GM19452 (cell line): Measurements from ENCODE around the gene ST3GAL5.

Source experiments
- ATAC-seq: cut with Tn5 transposase; IDR thresholded peaks from one replicate; pipeline ENCODE4 v1.9.1; 2021; ENCODE audit not compliant: unreplicated experiment

Gene ST3GAL5

DNA sequence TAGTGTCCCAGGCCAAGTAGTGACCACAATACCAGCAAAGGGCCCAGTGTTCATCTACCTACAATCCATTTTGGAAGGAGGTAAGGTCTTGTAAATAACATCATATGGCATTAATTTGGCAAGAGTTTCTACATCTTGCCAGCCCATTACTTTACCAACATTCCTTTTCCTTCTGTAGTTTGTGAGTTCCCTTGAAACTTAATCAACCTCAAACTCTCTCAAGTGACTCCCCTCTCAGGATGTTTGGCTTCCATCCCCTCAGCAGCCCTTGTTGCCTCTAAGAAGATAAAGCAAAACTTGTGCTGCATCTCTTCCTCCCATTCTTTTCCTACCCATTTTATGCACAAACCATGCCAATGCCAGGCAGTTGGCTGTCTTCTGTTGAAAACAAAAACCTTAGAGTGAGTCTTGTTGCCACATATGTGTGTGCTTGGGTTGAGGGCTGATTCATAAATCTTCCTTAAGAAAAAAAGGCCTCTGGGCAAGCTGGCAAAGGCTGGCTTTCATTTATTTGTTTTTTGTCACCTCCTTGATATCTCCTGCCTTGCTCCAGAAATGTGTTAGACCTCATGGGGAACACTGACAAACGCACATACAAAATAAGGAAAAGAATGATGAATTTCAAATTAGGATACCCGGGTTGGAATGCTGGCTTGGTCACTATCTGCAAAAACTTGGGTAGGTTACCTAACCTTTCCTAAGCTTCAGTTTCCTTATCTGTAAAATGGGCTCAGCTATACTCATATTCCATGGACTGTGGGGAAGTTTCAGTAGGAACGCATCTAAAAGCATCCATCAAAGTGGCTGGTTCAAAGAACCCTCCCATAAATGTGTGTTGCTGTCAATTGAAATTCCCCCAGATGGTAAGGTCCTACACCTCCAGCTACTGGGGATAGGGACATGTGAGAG is 29.4 kb upstream of the ST3GAL5 start:
- no peak for ATAC-seq

DNA sequence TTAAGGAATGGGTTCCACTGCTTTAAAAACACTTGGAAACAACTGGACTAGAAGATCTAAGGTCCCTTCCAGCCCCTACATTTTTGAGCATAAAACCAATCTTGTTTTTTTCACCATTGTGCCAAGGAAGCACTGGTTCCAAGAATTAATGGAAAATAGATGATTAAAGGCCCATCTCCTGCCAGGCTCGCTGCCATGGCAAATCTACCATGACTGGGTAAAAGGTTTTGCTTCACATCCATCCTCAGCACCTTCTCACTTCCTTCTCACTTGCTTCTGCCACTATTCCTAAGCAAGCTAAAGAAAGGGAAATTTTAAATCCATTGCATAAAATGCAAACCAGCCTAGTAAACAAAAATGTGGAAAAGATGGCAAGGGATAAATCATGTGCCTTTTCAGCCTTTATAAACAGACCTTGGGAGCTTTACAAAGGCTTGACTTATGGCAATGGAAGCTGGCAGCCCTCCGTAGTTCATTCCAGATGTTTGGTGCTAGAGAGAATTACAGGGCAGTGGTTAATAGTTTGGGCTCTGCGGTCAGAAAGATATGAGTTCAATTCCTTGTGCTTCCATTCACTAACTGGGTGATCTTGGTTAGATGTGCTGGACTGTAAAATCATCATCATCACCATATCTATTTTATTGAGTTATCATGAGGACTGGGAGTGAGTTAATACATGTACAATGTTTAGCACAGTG is 27.0 kb upstream of the ST3GAL5 start:
- ATAC-seq: no peak

DNA sequence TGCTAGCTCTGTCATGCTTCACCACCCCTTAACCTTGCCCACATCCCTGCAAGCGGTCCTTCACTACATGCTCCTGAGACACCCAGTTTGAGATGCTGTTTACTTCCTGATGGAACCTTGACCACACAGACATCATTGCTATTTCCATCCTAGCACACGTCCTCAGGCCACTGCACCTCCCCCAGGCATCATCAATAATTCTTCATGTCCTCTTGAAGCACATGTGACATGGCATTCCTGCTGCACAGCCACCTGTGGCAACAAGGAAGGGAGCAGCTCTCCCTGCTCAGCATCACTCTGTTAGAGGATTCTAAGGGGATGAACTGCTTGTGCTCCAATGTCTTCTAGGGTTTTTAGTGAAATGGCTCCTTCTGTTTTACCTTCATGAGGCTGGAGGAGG is 26.1 kb upstream of the ST3GAL5 start:
- ATAC-seq: no peak

DNA sequence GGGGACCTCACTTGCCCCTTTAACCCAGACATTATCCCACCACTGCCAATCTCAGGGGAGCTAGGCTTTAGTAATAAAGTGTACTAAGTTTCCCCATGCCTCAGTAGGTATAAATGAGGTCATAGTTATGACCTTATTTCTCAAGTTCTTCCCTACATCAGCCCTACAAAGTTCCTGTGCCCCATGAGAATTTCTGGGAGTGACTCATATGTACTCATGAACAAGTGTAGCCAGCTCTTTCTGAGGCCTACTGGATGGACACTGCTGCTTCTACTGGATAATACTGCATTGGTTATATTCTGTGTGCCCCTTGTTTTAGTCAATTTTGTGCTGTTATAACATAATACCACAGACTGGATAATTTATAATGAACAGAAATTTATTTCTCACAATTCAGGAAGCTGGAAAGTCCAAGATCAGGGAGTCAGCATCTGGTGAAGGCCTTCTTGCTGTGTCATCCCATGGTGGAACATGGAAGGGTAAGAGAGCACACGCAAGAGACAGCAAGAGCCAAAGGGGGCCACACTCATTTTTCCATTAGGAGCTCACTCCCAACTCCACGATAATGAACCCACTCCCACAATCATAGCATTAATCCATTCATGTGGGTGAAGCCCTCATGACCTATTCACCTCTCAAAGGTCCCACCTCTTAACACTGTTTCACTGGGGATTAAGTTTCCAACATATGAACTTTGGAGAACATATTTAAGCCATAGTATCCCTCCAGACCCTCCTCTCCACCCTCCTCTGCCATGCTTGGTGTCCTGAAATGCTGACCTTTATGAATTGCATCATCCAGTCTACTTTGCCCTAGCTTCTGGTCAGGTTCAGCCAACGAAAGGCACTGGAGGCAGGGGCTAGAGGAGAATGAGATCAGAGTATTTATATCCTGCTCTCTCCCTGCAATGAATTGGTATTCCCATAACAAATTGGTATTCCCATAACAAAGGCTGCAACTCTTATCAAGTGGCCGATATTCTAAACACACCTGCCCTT is 25.4 kb upstream of the ST3GAL5 start:
- ATAC-seq: no peak

DNA sequence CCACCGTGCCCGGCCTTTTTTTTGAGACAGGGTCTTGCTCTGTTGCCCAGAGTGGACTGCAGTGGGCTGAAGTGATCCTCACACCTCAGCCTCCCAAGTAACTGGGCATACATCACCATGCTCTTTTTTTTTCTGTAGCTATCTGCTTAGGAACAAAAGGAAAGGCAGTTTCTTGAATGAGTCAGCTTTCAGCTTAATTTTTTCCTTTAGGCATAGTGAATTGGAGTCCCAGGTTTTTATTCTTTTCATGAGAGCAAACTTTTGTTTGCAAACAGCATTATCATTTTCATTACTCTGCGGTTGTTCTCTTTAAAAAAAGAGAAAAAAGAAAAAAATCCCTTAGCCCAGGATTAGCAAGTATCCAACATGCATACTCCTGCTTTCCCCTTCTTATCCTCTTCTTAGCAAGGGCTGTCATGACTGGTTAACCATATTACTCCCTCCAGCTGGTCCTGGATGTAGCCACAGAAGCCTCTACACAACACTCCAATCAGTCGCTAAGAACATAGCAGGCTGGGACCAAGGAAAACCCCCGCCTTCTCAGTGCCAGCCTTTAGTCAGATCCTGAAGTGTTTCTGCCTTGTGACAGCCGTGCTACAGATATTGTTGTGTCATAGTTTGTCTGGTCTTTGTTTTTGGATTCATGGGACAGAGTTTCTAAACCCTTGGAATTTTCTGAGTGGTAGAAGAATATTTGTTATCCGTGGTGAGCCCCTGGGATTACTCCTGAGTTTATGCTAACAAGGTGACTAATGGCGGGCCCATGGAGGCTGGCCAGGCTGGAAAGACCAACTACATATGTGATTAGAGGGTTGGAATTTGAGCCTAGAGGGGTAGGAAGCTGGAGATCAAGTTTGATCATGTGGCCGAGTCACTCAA is 23.3 kb upstream of the ST3GAL5 start:
- ATAC-seq: no peak

DNA sequence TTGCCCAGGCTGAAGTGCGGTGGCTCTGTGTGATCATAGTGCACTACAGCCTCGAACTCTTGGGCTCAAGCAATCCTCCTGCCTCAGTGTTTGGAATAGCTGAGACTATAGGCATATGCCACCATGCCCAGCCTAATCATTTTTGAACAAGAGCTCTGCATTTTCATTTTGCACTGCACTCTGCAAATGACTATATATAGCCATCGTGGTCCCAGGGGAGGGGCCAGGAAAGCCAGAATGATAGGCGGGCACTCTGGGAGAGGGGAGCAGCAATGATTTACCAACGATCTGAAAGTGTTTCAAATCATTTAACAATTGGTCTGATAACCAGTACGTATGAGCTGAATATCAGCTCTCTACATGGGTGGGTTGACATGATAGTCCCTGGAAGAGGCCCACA is 22.3 kb upstream of the ST3GAL5 start:
- ATAC-seq: no peak

DNA sequence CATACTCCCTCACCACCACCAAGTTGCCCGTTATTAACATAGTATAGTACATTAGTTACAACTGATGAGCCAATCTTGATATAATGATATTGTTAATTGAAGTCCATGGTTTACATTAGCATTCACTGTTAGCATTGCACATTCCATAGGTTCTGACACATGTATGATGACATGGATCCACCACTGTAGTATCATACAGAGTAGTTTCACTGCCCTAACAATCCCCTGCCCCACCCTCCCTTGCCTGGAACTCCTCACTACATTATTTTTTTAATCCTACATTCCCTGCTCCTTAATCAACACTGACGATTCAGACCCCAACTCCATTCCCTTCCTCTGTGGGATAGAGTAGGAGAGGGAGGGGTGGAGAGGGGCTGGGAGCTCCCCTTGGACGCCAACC is 20.2 kb upstream of the ST3GAL5 start:
- no peak for ATAC-seq

DNA sequence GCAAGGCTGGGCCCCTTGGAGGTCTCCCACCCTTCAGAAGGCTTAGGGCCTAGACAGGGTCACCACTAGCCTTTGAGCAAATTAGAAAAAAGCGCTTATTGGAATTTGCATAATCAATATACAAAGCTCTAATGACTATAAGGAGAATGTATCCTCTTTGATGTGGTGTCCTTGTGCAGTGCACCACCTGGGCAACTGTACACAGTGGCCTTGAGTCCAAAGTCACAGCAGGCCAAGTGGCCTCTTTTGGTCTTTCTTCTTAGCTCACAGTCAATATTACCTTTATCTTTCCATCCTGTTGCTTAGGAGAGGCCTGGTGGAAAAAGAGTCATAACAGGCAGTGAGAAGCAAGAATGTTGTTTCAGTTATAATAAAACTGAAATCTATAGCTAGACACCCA is 19.7 kb upstream of the ST3GAL5 start:
- no peak for ATAC-seq

DNA sequence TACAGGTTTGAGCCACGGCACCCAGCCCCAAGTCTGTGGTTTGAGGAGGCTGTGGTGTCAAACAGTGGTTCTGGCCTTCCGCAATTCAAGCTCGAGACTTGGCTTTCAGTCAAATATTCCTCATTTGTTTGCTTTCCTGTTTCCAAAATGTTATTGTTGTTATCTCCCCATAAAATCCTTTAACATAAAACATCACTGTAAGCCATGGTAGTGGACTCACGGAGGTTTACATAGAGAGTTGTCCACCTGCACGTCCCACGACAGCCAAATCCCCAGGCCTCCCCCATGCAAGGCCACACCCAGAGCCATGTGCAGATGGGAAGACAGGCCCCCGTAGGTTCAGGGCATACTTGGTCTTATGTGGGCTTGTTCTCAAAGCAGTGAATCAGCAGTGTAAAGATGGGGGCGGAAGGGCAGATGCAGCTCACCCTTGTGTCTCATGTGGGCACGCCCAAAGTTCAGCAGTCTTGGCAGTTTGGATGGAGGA is 18.9 kb upstream of the ST3GAL5 start:
- ATAC-seq: no peak

DNA sequence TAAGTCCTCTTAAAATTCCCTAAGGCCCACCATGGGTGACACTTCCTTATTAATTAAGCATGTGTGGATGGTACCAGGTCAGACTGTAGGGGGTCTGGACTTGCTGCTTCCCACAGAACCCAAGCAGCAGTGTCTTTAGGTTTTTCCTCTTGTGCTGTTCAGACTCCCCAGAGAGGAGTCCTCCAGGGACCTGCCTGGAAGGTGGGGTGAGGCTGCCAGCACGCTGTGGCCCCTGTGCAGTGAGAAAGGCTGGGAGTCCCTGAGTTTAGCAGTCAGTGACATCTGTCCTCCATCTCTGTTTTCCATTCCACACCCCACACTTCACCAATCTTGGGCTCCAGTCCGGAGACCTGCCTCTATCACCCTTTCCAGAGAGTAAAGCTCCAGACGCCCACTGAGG is 18.0 kb upstream of the ST3GAL5 start:
- ATAC-seq: no peak

DNA sequence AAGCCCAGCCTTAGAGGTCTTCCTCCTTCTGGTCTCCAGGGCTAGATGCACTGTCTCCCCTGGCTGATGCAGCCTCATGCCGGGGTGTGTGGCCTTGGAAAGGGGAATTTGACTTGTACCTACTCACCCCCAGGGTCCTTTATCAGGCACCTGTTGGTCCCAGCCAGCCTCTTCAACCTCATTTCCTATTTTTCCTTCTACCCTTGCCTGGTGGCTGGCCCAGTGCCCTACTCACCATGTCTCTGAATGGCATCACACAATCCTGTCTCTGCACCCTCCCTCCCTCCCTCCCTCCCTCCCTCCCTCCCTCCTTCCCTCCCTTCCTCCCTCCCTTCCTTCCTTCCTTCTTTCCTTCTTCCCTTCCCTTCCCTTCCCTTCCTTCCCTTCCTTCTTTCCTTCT is 17.1 kb upstream of the ST3GAL5 start:
- ATAC-seq: no peak

DNA sequence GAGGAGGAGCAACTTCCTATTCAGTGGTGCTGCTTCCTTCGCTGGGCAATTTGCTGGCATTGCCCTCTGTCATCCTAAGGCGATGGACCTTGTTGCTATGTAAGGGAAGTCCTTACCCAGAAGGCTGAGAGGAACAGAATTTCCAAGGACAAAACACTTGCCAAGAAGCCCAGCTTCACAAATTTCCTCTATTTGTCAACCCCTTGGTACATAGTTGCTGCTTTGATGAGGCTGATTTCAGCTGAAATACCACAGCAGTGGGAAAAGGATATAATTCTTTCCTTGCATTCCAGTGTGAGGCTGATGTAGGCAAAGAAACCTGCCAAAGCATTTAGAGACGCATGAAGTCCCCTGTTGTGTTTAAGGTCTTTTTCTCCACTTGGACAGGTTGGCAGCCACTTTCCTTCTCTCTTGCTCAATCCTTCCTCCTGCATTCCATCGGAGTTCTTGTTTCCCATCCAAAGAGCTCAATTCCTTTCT is 16.4 kb upstream of the ST3GAL5 start:
- no peak for ATAC-seq

DNA sequence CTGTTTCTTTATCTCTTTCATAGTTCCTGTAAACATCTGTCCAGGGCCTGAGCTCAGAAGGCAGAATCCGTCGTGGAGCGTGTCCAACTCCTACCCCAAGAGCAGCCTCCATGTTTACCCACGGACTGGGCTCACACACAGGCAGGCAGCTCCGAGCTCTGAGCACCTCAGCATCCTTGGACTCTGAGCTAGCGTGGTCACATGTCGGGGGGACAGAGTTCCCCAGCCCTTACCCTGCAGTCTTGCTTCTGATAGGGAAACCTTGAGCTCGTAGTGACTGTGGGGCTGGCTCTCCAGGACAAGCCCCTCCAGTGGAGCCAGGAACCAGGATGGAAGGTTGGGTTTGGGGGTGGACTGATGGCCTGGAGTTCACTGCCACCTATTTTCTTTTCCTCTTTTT is 15.1 kb upstream of the ST3GAL5 start:
- ATAC-seq: no peak

DNA sequence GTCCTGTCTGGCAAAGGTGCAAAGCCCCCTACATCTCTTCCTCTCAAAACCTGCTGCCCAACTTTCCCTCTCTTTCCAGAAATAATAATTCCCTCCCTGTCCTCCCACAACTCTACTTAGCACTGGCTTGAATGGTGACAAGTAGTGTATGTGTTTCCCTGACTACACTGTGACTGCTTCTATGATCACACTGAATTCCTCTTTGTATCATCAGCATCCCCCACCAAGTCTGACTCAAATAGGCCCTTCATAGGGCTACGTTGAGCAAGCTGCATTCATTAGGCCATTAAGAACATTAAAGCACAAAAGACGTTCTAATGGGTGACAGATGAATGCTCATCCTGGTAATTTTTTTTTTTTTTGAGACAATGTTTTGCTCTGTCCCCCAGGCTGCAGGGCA is 13.7 kb upstream of the ST3GAL5 start:
- ATAC-seq: no peak

DNA sequence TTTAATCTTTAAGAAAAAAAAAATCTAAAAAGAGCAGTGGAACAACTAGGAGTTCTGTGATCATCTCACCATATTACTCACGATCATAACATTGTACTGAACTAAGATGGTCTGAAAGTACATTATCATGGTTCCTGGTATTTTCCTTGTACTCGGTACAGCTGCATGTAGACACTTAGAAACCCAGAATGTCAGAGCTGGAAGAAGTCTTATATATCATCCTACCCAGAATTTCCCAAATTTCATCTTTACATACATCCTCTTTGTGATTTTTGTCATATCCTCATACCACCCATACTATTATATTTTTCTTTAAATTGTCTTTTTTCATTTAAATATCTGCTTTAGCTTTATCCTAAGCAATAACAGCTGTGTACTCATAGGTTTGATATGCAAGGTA is 12.4 kb upstream of the ST3GAL5 start:
- ATAC-seq: no peak

DNA sequence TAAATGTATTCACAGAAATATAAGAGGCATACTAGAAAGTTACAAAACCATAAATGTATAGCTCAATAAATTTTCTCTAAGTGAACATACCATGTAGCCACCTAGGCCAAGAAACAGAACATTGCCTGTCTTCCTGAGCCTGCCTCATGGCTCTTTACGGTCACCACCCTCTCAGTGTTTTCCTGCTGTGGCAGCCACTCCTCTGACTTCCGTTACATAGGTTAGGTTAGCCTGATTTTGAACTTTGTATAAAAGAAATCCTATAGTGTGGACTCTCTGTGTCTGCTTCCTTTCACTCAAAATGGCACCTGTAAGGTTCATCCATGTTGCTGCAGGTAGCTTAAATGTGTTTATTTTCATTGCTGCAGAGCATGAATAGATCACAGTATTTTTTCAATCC is 11.6 kb upstream of the ST3GAL5 start:
- no peak for ATAC-seq

DNA sequence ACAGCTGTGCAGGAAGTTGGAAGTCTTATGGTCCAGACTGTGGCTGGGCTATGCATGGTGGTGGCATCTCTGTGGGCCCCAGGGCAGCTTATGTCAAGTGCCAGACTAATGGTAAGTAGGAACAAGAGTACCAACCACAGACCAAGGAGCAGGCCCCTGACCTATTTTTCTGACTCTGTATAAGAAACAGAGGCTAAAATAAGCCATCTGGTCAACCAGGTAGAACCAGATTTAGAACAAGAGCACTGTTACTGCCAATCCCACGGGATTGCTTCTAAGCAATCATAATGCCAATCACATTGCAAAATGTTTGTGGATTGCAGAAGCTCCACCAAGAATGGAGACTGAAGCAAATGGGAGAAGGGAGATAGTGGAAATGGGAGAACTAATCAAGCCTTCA is 11.1 kb upstream of the ST3GAL5 start:
- ATAC-seq: no peak

DNA sequence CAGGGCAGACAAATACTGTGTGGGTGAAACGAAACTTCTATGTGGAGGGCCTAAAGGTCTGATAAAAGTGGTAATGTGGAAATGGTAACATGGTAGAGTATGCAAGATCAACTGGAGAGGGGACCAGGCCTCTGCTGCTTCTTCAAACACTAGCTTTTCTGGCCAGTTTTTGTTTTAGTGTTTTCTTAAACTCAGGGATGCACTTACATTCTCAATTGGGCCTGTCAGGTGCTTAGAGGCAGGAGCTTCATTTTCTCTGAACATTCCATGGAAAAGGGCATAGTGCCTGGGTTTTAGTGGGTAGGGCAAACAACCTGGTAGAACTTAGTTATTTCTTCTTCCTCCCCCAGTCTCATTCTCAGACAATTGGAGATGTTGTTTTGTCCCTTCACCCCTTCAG is 10.5 kb upstream of the ST3GAL5 start:
- no peak for ATAC-seq

DNA sequence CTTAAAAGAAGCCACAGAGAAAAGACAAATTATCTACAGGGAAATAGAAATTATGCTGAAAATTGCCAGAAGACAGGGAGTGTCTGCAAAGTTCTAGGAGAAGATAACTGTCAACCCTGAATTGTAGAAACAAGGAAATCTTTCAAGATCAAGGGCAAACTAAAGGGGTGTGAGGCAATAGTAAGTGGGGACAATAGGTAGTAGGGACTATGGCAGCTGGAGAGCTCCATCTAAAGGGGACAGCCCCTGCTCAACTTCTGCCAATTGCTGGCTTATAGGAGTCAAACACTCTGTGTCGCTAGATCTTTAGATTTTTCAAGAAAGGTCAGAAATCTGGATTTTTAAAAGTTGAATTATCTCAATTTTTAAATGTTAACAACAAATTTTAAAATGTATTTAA is 10.1 kb upstream of the ST3GAL5 start:
- ATAC-seq: no peak
